GM19452 (cell line): Measurements from ENCODE around the gene PDE4B.

Experiments
- ATAC-seq: cut with Tn5 transposase; IDR thresholded peaks from one replicate; pipeline ENCODE4 v1.9.1; 2021; ENCODE audit not compliant: unreplicated experiment

The PDE4B gene

DNA sequence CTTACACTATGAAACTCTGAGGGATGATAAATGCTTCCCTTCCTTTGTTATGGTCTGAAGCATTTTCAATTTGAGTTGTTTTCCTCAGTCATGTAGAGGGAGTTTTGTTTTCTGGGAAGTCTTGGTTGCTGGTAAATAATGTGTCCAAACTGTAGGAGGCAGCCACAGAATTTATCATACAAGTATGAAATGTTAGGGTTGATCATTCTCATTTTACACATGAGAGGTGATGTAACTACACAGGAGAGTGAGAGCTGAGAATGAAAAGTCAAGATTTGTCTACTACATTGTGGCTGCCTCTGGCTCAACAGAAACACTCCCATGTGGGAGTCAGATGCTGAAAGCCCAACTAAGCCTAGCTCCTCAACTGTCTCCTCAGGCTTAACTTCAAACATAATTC, 558.8 kb downstream of the PDE4B start:
- peak; percentile 33 for ATAC-seq

- ATAC-seq, result peak; percentile 41
Observed at GRCh38 chr1:66351913-66352312, 559.2 kb downstream of the PDE4B start.

GRCh38 chr1:66352792-66353191, 560.1 kb downstream of the PDE4B start:
- ATAC-seq, result no peak

DNA sequence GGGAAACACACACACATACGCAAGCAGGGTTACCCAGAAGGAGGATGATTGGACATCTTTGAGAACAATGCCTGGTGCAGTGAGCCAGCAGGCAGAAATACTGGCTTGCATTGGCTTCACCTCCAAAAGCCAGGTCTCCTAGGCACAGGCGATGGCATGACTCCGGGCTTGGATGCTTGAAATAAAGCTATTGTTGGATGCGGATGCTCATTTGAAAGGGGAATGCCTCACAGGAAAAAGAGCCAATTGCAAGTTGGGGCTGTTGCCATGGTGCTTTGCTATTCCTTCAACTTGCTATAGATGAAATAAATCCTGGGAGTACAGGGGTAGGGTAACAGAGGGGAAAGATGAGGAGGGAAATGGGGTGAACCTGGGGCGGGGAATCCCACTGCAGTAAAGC, 560.6 kb downstream of the PDE4B start:
- no peak for ATAC-seq

- ATAC-seq, result no peak
Observed at GRCh38 chr1:66354311-66355201, 561.9 kb downstream of the PDE4B start.

- ATAC-seq, result no peak
Observed at GRCh38 chr1:66355756-66356155, 563.1 kb downstream of the PDE4B start.

GRCh38 chr1:66356605-66357004, 563.9 kb downstream of the PDE4B start:
- no peak for ATAC-seq

DNA sequence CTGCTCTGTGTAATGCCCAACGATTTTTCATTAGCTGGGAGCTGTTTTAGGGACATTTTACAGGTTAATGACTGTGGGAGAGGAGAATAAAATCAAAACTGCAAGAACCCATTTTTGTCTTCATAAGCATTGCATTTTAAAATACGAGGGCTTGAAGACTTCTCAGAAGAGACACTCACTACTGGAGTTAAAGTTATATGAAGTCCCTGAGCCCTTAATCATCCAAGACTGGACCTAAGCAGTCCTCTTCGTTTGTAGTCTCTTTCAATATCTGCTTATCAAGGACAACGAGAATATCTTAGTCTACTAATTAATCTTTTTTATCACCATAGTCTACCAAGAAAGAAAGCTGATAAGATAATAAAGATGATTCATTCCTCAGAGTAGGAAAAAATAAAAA, 564.3 kb downstream of the PDE4B start:
- no peak for ATAC-seq

GRCh38 chr1:66357478-66358197, 564.9 kb downstream of the PDE4B start:
- ATAC-seq, result no peak

DNA sequence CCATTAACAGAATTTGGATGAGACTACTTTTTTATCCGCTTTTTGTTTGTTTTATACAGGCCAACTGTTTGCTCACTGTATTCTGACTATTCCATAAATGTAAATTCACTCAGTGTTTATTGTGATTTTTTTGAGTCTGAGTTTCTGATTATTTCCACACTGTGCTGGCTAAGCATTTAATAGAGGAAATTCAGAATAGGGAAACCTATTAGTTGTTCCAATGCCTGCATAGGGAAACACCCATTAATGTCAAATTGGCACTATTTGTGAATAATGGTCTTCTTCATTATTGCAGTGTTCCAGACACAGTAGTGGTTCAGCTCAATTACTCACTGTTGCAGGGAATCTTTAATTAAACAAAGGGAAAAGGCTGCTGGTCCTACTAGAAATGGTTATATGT, 566.6 kb downstream of the PDE4B start:
- ATAC-seq, result no peak

- ATAC-seq, result no peak
Observed at GRCh38 chr1:66359815-66360214, 567.1 kb downstream of the PDE4B start.

DNA sequence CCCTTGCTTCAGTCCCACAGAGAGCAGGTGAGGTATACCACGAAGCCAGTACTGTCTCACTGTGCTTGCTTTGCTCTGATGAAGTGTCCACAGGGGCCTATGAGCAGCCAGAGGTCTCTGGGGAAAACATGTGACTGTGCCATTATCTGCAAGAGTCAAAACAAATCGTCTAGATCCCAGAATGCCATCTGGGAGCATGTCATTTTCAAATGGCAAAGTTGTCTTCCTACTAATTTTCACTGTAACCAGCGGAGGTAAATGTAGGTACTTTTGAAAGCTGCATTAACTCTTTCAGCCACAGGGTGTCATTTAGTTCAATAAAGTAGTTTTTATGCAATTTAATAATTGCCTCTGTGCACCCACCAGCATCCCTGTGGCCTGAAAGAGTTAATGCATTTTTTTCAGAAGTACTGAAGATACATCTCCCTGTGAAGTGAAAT, 567.6 kb downstream of the PDE4B start:
- ATAC-seq, result no peak

- peak; percentile 71 for ATAC-seq
Observed at GRCh38 chr1:66364578-66365391, 572.1 kb downstream of the PDE4B start.

- no peak for ATAC-seq
Observed at GRCh38 chr1:66365635-66366034, 572.9 kb downstream of the PDE4B start.

DNA sequence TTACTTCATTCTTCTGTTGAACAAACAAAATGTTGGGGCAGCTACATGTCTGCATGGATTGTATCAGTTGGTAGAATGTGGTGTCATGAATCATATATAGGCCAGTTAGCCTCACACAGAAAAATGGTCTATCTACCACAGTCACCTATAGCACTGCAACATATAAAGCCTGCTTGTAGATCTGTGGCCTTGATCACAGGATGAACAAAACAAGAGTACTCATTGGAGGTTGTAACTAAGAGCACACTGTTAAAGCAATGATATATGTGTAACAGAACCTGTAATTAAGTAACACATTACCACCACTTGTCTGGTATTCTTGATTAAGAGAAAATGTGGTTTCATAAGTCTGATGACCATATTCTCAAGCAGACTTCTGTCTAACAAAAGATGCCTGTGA, 573.9 kb downstream of the PDE4B start:
- no peak for ATAC-seq

- no peak for ATAC-seq
Observed at GRCh38 chr1:66367369-66367768, 574.7 kb downstream of the PDE4B start.

GRCh38 chr1:66368261-66368660, 575.6 kb downstream of the PDE4B start:
- no peak for ATAC-seq

GRCh38 chr1:66370462-66370971, 577.8 kb downstream of the PDE4B start:
- peak; percentile 28 for ATAC-seq

DNA sequence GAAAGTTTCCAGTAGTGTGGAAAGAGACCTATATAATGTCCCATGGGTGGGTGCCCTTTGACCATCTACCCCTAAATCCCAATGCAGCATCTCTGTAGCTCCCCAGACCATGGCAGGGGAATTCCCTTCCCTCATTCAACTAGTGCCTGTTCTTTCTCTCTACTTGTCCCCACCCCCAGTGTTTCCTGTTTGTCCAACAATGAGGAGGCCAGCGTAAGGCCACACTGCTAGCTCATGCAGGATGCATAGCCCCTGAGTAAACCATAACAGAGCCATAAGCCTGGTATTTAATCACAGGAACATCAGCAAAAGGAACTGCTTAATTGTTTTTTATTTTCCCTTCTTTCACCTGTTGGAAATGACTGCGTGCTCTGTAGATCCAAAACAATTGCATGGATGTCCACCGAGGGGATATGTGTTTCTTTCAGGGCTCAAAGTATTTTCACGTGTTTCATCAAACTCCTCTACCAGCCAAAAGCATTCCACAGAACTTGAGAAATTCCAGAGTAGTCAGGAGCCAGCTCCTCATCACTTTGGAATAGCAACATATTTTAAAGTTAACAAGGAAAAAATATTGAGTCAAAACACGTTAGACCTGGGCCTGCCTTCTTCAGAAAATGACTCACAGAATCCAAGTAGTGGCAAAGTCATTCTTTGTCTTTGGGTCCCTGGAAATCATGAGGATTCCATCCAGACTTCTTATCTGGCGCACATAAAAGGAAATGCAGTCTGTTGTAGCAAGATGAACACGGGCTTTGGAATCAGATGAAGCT, 578.7 kb downstream of the PDE4B start:
- no peak for ATAC-seq

- no peak for ATAC-seq
Observed at GRCh38 chr1:66372522-66373101, 579.9 kb downstream of the PDE4B start.
